HG02798 (cell line): ENCODE measurements around the gene UBR4.

ENCODE experiments used
- ATAC-seq: cut with Tn5 transposase; IDR thresholded peaks from one replicate; pipeline ENCODE4 v1.9.1; 2021; ENCODE audit warnings: mild to moderate bottlenecking; ENCODE audit not compliant: unreplicated experiment, poor library complexity

Gene UBR4

DNA sequence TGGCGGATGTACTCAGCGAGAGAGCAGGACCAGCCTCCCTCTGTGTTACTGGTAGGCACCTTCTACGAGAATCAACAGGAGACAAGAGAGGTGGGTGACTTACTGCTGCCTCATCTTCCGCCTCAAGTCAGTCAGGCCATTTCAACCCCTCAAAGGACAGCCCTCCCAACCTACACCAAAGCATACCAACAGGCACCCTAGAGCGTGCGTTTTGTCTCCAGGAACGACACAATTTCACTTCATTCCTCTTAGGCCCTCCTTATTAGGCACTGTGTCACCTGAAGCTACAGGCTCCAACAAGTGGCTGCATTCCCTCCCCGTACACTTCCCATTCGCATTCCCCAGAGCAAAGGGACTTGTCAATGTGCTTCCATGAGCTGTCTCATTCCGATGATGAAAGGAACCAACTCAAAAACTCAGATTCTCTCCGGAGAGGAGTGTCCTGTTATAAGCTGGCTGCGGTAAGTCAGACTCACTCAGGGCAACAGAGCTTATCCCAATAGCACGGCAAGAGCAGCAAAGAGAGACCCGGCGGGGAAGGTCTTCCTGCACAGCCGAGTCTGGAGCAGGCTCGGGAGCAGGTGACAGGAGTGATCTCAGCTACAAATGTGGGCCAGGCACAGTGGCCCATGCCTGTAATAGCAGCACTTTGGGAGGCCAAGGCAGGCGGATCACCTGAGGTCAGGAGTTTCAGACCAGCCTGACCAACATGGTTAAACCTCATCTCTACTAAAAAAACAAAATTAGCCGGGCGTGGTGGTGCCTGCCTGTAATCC lies 133.0 kb downstream of the UBR4 start:
- no peak for ATAC-seq

DNA sequence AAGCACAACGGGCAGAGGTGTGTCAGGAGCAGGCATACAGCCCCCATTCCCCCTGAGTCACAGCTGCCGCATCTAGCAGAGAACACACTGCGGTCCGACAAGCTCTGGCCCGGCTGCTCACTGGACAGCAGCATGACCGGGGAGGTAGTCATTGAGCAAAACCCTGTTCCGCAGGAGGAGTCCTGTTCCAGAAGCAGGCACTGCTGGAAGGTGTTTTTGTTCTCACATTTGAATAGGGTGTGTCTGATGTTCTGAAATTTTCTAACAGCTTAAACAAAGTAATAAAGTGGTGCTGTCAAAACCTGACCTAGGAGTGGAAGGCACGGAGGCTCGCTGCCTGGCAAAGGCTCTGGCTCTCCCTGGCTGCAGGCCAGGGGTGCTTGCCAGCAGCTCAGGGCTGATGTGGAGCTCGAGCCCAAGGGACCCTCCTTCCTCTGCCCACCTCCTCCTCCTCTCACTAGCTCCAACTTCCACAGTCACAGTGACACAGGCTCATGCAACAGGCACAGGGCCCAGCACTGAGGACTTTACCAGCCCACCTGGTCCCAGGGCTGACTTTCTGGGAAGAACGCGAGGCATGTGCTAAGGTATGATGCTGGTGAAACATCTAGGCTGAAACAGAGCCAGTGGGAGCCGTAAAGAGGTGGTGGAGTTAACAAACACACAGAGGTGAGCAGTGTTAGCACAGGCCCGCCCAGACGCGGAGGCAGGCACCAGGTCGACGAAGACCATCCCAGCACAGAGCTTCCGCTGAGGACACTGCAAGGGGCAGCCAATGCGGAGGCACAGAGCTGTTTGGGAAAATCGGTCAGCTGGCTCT lies 135.0 kb downstream of the UBR4 start:
- ATAC-seq: no peak

DNA sequence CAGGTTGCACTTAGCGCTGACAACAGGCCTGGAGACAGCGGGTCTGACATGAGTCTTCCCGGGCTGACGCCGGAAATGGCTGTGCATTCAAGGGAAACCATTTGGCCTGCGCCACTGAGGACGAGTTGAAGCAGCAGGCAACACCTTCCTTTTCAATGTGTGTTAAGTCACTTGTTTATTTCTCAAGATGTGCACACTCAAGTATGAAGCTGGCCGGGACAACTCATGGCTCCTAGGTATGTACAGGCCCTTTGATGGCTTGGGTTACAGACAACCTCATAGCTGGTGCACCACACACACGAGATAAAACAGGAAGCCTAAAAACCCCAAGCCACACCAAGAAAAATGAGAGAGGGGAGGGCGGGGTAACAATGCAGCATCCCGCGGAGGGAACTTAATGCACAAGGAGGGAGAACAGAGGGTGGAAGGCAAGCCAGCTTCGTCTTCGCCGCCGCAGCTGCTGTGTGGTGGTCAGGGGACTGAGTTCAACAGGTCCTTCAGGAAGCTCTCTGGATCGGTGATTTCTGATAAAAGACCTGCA lies 135.6 kb downstream of the UBR4 start:
- no peak for ATAC-seq

DNA sequence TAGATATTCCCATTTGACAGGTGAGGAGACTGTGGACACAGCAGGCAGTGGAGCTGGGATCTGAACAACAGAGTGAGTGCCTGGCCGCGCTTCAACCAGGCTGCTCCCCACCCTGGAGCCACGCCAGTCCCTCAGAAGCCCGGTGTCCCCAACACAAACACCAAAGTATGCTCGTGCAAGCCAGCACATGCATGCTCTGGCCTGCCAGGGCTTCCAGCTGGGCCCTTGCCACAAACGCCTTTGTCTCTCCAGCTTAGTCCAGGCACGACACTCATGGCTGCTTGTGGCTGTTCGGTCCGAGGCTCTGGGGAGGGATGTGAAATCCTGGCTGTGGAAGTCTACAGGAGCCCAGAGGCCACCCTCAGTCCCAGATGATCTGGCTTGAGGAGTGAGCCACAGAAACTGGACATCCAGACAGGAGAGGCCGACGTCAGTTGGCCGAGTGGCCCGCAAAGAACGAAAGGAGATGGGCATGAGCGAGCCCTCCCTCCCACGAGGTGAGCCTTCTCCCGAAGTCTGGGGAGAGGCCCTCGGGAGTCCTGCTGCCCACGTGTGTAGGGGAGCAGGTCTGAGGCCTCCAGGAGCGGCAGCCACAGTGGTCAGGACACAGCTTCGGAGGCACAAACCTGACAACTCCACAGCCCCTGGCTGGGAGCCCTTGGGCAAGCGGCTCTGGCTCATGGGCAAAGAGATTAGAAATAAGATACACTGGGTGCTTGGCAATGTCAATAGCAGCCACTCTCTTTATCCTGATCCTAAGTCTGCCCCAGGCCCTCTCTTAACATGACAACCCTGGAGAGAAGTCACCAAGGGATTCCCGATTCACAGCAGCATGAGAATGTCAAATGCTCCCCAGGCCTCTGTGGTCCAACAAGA lies 136.5 kb downstream of the UBR4 start:
- no peak for ATAC-seq

DNA sequence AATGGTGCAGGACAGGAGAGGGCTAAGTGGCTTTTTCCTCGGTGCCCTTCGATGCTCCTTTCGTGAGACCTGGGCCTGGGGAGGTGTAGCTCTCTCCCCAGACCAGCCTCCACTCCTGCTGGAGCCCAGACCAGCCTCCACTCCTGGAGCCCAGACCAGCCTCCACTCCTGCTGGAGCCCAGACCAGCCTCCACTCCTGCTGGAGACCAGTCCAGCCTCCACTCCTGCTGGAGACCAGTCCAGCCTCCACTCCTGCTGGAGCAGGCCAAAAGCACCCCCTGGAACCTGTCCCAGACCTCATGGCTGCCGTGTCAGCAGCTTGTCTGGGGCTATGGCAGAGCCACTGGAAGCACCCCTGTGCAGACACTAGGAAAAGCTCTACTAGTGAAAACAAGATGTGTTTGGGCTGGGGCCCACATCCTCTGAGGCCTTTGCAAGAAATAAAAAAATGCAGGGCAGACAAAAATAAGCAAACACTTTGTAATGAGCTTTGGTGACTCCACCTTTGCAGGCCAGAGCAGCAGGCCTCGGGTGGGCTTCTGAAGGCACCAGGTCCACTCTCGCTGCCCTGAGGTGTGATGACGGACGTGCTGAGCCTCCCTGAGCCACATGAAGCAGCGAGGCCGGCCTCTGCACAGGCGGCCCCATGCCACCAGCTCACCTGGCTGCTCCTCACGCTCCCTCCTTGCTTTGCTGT lies 137.6 kb downstream of the UBR4 start:
- no peak for ATAC-seq

DNA sequence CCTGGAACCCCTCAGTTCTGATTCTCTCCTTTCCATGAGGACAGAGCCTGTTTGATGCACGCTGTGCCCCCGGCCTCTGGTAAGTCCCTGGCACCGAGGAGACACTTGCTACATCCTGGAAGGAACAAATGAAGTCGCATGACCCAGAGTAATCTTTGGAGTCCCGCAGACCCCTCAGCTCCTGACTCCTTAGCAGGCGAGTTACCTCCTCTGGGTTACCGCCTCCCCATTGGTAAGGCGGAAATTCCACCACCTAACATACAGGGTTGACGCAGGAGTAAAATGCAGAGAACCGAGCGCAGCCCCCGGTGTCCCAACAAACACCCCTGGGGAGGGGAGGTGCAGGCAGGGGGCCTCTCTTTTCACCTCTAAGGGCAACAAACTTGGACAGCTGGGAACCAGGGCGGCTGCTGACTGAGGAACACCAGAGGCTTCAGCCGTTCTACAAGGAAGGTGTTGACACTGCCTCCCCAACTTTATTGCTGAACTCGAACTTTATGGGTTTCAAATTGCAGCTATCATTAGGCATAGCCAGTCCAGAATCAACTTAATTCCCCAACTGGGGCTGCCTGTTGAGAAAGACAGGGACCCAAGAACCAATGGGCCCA lies 138.3 kb downstream of the UBR4 start:
- ATAC-seq: no peak

DNA sequence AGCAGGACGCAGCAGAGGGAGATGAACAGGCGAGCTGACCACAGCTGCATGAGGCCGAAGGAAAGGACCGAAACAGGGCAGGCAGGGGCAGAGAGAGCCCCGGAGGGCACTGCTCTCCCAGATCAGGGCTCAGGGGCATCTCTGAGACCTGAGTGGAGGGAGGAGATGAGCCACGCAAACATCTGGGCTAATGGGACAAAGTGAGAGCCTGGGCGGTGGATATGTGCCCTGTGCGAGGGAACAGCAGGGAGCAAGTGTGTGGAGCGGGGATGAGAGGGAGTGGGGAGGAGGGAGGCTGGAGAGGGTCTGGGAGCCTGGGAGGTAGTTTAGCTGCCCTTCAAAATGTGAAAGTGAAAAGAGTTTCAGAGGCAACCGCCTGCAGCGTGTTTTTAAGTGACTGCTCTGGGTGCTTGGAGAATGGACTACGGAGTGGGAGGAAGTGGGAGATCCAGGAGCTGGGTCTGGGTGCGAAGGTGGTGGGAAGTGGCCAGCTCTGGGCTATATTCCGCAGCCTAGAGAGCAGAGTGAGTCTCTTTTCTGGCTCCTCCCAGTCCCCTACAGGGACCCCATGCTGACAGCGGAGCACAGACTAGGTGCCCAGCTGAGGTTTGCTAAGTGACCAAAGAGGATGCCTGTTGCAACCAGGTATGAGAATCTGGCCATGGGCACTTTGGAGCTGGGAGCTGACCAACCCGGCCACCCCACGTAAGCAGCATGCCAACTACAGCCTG lies 139.0 kb downstream of the UBR4 start:
- no peak for ATAC-seq

DNA sequence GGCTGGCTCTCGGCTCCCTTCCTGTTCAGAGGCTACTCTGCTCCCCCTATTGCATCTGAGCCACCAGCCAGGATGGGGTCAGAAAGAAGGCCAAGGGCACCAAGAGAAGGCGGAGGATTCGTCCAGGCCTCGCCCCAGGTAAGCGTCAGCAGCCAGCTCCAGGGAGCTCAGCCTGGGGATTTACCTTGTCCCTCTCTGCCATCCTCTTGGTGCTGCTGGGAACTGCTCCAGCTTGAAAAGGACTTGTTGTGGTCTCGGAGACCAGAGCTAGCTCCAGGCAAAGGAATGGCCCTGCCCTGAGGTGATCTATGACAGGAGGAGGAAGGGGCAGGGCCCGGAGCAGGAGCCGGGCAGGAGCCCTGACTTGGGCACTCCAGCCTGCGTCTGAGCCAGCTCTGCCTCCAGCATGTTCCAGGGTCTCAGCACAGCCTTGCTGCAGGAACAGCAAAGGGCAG lies 139.8 kb downstream of the UBR4 start:
- no peak for ATAC-seq

DNA sequence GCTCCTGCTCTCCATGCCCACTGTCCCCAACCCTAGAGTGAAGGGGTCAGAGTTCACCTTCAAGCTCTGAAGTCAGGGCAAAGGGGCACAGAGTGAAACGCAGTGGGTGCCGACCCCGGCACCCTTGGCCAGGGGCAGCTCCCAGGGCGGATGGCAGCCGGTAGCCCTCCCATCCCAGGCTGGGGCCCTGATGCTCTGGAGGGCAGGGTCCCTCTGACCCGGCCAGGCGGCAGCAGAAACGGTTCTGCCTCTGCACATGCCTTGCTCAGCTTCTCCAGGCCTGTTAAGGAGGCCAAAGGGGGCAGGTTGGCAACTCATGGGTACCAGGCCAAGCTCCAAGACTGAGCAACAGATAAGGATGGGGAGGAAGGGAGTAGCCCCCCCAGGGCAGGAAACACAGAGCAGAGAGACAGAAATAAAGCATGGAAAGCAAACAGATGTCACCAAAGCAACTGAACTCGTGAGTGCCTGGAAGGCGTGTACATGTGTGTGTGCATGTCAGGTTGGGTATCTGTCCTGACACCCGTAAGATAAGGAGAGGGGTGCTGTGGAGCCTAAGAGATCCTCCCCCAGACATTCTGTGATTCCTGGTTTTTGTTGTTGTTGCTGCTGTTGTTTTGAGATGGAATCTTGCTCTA lies 141.3 kb downstream of the UBR4 start:
- ATAC-seq: no peak

DNA sequence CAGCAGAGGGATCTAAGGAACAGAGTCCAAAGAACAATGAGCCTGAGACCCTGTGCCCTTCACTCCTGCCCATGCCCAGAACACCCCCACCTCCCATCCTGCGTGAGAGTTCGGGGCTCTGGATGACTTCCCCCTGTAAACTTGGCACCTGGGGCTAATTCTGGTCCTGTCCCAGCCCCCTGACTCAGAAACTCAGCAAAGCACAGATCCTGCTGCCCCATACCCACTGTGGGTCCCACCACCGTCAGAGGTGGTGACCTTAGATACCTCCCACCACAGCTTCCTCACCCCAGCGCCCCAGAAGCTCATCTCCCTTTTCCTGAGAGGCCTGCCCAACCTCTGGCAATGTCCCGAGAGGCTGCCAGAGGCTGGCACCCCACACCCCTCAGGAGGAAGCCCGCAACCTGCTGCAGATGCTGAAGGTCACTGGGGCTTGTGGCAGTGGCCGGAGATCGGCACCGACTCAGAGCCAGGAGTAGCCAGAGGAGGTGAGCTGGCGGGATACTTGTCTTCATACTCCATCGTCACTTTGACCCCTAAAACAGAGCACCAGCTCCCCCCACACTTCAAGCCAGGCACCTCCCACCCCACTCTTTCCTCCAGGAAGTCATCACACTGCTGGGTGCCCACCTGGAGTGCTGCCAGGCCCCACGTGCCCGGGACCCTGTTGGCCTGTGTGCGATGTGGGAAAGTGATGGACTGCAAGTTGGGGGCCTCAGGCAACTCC lies 142.0 kb downstream of the UBR4 start:
- no peak for ATAC-seq

DNA sequence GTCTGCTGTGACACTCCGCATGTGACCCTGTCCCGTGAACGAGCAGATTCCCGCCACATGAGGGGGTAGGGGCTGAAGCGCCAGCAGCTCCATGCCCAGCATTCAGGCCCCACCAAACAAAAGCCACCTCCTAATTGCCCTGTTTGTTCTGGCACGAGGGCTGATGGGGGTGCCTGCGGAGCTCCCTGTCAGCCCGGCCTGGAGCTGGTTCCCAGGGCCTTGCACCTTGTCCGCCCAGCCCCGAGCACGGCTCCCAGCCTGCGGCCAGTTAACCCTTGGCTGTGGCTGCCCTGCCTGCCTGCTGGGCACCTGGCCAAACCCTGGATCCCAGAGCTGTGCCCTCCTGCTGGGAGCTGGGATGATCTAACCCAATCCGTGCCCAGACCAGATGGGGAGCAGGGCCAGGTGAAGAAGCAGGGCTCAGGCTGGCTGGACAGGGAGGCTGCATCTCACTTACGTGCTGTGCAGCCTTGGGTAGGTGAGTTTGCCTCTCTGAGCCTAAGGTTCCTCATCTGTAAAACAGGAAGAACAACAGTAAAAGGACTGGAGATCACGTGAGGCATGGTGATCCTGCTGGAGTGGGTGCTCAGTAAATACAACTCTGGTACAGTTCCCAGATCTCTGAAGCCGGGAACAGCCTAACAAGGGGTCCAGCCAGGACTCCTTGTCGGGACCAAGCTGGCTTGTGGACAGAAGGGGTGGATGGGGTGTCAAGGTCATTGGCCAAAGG lies 142.7 kb downstream of the UBR4 start:
- ATAC-seq: no peak

DNA sequence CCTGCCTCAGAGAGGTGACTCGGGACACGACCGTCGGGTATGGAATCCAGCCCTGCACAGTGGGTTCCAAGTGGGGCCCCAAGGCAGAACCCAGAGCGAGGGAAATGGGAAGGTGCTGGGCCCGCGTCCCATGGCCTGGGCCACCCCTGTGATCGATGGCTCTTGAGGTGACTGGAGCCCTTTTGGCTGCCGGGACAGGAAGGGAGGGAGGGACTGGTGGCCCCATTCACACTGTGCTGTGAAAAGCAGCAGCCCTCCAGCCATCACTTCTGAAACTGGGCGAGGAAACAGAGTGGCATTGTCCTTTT lies 143.2 kb downstream of the UBR4 start:
- ATAC-seq: no peak

DNA sequence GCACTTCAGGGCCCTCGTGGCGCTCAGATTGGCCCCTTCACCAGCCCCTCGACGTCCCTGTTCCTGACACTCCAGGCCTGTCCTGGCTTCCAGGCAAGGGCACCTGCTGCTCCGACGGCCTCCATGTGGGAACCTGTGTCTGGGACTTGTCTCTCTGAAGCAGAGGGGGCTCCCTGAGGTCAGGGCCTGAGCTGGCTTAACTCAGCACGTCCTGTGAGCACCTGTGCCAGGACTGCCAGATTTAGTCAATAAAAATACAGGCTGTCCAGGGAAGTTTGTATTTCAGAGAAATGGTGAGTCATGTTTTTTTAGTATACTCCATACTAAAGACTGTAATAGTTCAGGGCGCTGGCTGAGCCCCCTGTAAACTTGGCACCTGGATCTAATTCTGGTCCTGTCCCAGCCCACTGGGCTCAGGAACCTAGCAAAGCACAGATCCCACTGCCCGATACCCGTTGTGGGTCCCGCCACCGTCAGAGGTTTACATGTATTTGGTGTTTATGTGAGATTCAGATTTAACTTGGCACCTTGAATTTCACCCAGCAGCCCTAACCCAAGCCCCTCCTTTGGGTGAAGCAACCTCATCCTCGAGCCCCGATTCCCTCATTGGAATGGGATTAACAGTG lies 143.7 kb downstream of the UBR4 start:
- ATAC-seq: no peak

DNA sequence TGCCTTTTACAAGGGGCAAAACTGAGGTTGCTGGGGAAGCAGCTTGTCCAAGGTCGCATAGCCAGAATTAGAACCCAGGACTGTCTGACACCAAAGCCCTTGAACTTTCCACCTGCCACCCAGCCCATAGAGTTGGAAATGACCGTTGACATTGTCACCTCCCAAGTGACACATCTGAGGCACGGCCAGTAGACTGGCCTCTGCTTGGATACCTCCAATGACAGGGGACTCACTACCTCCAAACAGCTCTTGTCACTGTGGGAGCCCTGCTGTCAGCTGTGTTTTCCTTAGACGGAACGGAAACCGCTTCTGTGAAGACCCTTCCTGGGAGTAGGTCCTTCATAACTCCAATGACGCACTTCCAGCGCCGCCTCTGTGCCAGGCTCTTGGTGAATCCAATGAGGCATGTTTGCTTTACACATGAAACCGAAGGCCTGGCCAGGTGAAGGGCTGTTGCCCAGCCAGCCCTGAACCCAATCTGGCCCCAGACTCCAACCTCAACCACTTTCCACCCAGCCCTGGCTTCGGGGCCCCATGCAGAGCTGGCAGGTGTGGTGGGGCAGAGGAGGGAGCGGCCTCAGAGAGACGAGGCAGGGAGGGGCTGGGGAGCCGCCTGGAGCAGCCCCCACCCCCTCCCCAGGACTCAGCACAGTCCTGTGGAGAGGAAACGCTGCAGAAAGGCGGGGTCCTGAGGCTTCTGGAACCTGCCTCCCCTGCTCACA lies 144.4 kb downstream of the UBR4 start:
- ATAC-seq: no peak

DNA sequence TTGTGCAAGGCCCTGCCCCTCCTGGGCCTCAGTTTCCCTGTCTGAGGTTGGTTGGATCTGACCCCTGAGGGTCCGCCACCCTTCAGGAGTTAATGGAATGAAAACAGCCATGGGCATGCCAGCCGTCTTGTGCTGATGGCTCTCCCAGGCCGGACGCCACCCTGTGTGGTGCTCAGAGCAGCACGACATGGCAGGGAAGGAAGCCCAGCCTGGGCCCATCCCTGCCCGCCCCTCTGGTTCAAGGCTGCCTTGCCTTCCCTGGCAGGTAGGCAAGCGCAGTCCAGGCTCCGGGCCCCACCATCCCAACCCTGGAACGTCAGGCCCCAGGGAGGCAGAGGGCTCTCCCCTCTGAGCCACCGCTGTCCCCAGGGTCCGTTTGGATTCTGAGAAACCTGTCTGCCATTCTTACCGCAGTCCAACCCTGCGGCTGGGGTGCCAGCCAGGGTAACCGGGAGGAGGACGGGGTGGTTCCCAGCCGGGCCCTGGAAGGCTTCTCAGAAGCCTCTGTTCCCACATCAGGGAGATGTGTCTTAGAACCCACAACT lies 145.1 kb downstream of the UBR4 start:
- ATAC-seq: no peak

DNA sequence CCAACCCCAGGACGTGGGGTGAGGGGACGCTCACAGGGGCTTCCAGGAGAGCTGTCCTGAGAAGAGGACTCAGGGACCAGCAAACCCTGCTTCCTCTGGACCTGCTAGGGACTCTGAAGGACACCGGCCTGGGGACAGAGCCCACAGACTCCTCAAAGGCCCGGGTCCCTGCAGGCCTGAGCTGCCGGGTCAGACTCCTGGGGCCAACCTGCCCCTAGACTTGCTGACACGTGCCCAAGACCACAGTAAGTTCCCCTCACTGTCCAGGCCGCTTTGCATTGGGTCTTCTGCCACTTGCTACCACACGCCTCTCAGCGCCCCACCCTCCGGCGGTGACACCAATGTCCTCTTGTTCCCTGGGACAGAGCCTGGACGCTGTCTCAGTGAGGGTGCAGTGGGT lies 146.9 kb downstream of the UBR4 start:
- ATAC-seq: no peak
